Measurements from ENCODE around the gene SIK1. TPM values are rescaled to one million over a fixed set of nuclear protein-coding genes. Genes with fewer than 3 reads are reported as not detected.
"Not testable (repeated sequence)": the region's sequence is repeated elsewhere in the genome, so short reads cannot be mapped to it uniquely, and the experiment has no call there.

The SIK1 gene
- total and polyA plus RNA-seq, 2 experiments from 2014 or later, result 0.31 to 1.1 TPM

GRCh38 chr21:43440835-43441727 is 14.2 kb upstream of the SIK1 start:
- H3K27me3 ChIP-seq (ENCODE audit: insufficient read depth); H3K9me3 Mint-ChIP-seq; H2AFZ ChIP-seq; H3K4me1 Mint-ChIP-seq; H3K9me2 ChIP-seq (ENCODE audit: insufficient read depth); H3K4me1 ChIP-seq (ENCODE audit: insufficient read depth); H3K27ac Mint-ChIP-seq; H3K27me3 Mint-ChIP-seq (ENCODE audit: insufficient read depth, low read depth, poor library complexity); H3K36me3 Mint-ChIP-seq (ENCODE audit: low read depth); H3K4me3 ChIP-seq; DNase-seq (ENCODE audit: low spot score); H3K4me3 Mint-ChIP-seq; H3K79me2 ChIP-seq (replicated peaks; ENCODE audit: insufficient read depth); H3K4me2 ChIP-seq; H3K36me3 ChIP-seq (ENCODE audit: insufficient read depth); ATAC-seq; H3F3A ChIP-seq (replicated peaks; ENCODE audit: low read depth); H3K27ac ChIP-seq (ENCODE audit: low read depth); H4K20me1 ChIP-seq (replicated peaks; ENCODE audit: insufficient read depth): not testable (repeated sequence)

DNA sequence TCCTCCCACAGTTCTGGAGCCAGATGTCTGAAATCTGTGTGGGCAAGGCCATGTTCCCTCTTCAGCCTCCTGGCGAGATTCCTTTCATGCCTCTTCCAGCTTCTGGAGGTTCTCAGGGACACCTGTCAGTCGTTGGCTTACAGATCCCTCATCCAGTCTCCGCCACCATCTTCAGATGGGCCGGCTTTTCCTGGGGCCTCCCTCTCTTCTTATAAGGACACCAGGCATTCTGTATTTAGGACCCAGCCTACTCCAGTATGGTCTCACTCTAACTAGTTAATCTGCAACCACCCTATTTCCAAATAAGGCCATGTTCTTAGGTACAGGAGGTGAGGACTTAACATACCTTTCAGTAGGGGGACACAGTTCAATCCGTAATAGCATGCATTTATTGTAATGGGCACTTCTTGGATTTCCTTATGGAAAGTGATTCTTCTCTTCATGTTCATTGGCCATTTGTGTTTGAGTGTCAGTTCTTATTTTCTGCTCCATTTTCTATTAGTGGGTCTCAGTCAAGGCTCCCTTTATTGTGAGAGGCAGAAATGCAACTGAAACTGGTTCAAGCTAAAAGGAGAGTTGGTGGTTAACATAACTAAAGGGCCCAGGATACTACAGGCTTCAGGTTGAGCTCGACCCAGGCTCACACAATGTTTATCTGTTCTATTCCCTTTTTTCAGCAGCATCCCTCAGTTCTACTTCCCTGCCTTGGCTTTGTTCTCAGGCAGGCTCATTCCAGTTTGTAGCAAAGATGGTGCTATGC is 12.6 kb upstream of the SIK1 start:
- not testable (repeated sequence) for H3K9me2 ChIP-seq (ENCODE audit: insufficient read depth); H3K27ac ChIP-seq (ENCODE audit: low read depth); H3K4me1 ChIP-seq (ENCODE audit: insufficient read depth); H3K36me3 ChIP-seq (ENCODE audit: insufficient read depth); H3K27me3 Mint-ChIP-seq (ENCODE audit: insufficient read depth, low read depth, poor library complexity); H3K27ac Mint-ChIP-seq; DNase-seq (ENCODE audit: low spot score); H3K4me2 ChIP-seq; H3K36me3 Mint-ChIP-seq (ENCODE audit: low read depth); H4K20me1 ChIP-seq (replicated peaks; ENCODE audit: insufficient read depth); H2AFZ ChIP-seq; H3K27me3 ChIP-seq (ENCODE audit: insufficient read depth); H3F3A ChIP-seq (replicated peaks; ENCODE audit: low read depth); H3K79me2 ChIP-seq (replicated peaks; ENCODE audit: insufficient read depth); H3K4me3 ChIP-seq; H3K4me1 Mint-ChIP-seq; H3K4me3 Mint-ChIP-seq; H3K9me3 Mint-ChIP-seq
- peak; percentile 75 for ATAC-seq

- H3K27ac Mint-ChIP-seq; H3K9me3 Mint-ChIP-seq; H3F3A ChIP-seq (replicated peaks; ENCODE audit: low read depth); H3K4me2 ChIP-seq; H3K27me3 ChIP-seq (ENCODE audit: insufficient read depth); H4K20me1 ChIP-seq (replicated peaks; ENCODE audit: insufficient read depth); DNase-seq (ENCODE audit: low spot score); H3K27ac ChIP-seq (ENCODE audit: low read depth); H2AFZ ChIP-seq; H3K4me3 Mint-ChIP-seq; ATAC-seq; H3K9me2 ChIP-seq (ENCODE audit: insufficient read depth); H3K79me2 ChIP-seq (replicated peaks; ENCODE audit: insufficient read depth); H3K4me1 Mint-ChIP-seq; H3K27me3 Mint-ChIP-seq (ENCODE audit: insufficient read depth, low read depth, poor library complexity); H3K4me1 ChIP-seq (ENCODE audit: insufficient read depth); H3K36me3 ChIP-seq (ENCODE audit: insufficient read depth); H3K4me3 ChIP-seq; H3K36me3 Mint-ChIP-seq (ENCODE audit: low read depth): not testable (repeated sequence)
These were observed 9.3 kb upstream of the SIK1 start for GRCh38 chr21:43436272-43436671.

- H3K36me3 ChIP-seq (ENCODE audit: insufficient read depth); ATAC-seq; H3K27me3 ChIP-seq (ENCODE audit: insufficient read depth); H3K27ac ChIP-seq (ENCODE audit: low read depth); H3K27ac Mint-ChIP-seq; H4K20me1 ChIP-seq (replicated peaks; ENCODE audit: insufficient read depth); H2AFZ ChIP-seq; H3K27me3 Mint-ChIP-seq (ENCODE audit: insufficient read depth, low read depth, poor library complexity); H3K36me3 Mint-ChIP-seq (ENCODE audit: low read depth); H3K4me3 ChIP-seq; H3K9me2 ChIP-seq (ENCODE audit: insufficient read depth); H3F3A ChIP-seq (replicated peaks; ENCODE audit: low read depth); H3K79me2 ChIP-seq (replicated peaks; ENCODE audit: insufficient read depth); H3K4me3 Mint-ChIP-seq; H3K4me1 ChIP-seq (ENCODE audit: insufficient read depth); DNase-seq (ENCODE audit: low spot score); H3K9me3 Mint-ChIP-seq; H3K4me2 ChIP-seq; H3K4me1 Mint-ChIP-seq: not testable (repeated sequence)
These were observed 6.6 kb upstream of the SIK1 start for GRCh38 chr21:43433340-43434136.

DNA sequence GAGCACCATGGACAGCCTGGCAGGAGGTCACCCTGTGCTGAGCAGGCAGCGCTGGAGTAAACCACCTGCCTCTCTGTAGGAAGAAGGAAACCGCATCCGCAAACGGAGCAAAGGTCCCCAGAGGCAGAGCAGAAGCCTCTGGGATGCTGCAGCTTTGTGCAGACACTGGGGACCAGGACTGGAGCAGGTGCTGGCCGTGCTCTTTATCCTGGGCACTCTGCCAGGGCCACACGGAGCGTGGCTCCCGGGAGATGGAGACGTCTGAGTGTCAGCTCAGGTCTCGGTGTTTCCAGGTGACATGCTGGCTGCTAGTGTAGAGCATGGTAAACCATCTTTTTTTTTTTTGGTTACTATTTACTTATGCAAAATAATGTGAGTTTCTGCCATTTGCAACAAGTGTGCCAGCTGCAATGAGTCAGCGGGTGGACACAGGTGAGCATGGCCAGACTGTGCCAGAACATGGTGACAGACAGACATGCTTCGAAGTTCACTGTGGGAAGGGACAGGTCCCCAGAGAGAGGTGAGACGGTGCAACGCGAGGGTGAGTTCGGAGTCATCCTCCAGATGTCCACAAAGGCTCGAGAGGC is 4.0 kb upstream of the SIK1 start:
- H2AFZ ChIP-seq; H3K4me3 ChIP-seq; H3F3A ChIP-seq (replicated peaks; ENCODE audit: low read depth); H3K27me3 ChIP-seq (ENCODE audit: insufficient read depth); H3K4me2 ChIP-seq; H3K4me1 ChIP-seq (ENCODE audit: insufficient read depth); H3K27ac ChIP-seq (ENCODE audit: low read depth); DNase-seq (ENCODE audit: low spot score); H4K20me1 ChIP-seq (replicated peaks; ENCODE audit: insufficient read depth); H3K27me3 Mint-ChIP-seq (ENCODE audit: insufficient read depth, low read depth, poor library complexity); H3K36me3 ChIP-seq (ENCODE audit: insufficient read depth); H3K4me3 Mint-ChIP-seq; H3K9me3 Mint-ChIP-seq; ATAC-seq; H3K9me2 ChIP-seq (ENCODE audit: insufficient read depth); H3K36me3 Mint-ChIP-seq (ENCODE audit: low read depth); H3K4me1 Mint-ChIP-seq; H3K27ac Mint-ChIP-seq; H3K79me2 ChIP-seq (replicated peaks; ENCODE audit: insufficient read depth): not testable (repeated sequence)

DNA sequence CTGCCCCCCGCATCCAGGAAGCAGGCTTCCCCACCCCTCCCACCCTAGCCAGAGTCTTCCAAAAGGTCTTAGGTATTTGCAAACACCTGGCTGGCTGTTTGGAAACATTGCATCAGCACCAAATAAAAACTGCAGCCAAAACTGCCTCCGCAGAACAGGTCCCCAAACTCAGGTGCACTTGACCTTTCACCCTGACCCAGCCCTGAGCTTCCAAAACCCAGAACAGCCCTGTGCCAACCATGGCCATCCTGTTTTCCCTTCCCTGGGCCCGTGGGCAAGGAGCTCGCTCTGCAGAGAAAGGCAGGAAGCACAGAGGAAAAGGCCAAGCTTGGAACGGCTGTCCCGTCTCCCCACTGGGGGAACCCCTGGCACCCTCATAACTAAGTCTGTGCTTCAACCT is 2.0 kb upstream of the SIK1 start:
- not testable (repeated sequence) for H3K27ac Mint-ChIP-seq; H3K36me3 Mint-ChIP-seq (ENCODE audit: low read depth); H3K4me1 Mint-ChIP-seq; H3K4me3 ChIP-seq; H3K27me3 ChIP-seq (ENCODE audit: insufficient read depth); H4K20me1 ChIP-seq (replicated peaks; ENCODE audit: insufficient read depth); H3K4me3 Mint-ChIP-seq; H3K27me3 Mint-ChIP-seq (ENCODE audit: insufficient read depth, low read depth, poor library complexity); H2AFZ ChIP-seq; ATAC-seq; H3K27ac ChIP-seq (ENCODE audit: low read depth); H3K4me1 ChIP-seq (ENCODE audit: insufficient read depth); H3K9me2 ChIP-seq (ENCODE audit: insufficient read depth); H3K36me3 ChIP-seq (ENCODE audit: insufficient read depth); DNase-seq (ENCODE audit: low spot score); H3F3A ChIP-seq (replicated peaks; ENCODE audit: low read depth); H3K4me2 ChIP-seq; H3K9me3 Mint-ChIP-seq; H3K79me2 ChIP-seq (replicated peaks; ENCODE audit: insufficient read depth)
